Adipose tissue (tissue), 3 donors: Measurements from ENCODE around the gene IFITM10. TPM values are rescaled to one million over a fixed set of nuclear protein-coding genes. Genes with fewer than 3 reads are reported as not detected.

Source experiments
- H3K27ac ChIP-seq: one replicate; pipeline ENCODE4 v1.5.1; 2013; ENCODE audit warnings: low read depth, low read length
- WGBS, 3 donors: extraction: QIAGEN DNeasy Blood & Tissue Kit; methylation state at CpG; one replicate each; pipeline ENCODE4 v1.1.7; 2013; 5-methylcytosine and 5-hydroxymethylcytosine counted together
- polyA plus RNA-seq, 3 donors: library from polyadenylated mRNA; stranded (reverse); fragments of 200-250 nt; gene quantifications; one replicate each; pipeline ENCODE4 v1.2.3, GENCODE V29; 2013
- donor health status: healthy with polysubstance abuse.
- donor health status: Bipolar disorder and iron deficiency.
- donor health status: healthy.

IFITM10 gene
- polyA plus RNA-seq, result 1 to 10 TPM in 1 of 3 donors, under 1 TPM in 1, not detected in 1; 0.16 to 1.3 TPM

DNA sequence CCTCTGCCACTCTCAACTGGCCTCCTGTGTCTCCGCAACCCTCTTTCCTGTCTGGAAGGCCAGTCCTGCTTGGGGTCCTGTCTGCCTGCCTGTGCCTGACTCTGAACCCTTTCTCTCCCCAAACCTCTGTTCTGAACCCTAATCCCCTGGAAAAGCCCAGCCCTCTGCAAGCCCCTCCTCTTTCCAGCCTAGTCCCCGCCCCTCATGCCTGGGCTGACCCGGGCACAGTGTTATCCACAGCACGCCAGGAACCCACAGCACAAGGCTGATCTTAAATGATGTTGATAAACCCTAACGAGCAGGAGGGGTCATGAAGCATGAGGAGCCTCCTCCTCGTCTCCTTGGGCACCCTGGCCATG is at the start of gene IFITM10:
TSS of gene IFITM10 (minus strand) at position 115 of the 359 bp plus-strand sequence. CDS start 153 bp downstream, outside the sequence.
- 20 to 36% (median 31%) methylated on average over 6 of the region's 6 CpGs for WGBS, 3 donors
- no peak within 1 kb of the TSS for H3K27ac ChIP-seq

DNA sequence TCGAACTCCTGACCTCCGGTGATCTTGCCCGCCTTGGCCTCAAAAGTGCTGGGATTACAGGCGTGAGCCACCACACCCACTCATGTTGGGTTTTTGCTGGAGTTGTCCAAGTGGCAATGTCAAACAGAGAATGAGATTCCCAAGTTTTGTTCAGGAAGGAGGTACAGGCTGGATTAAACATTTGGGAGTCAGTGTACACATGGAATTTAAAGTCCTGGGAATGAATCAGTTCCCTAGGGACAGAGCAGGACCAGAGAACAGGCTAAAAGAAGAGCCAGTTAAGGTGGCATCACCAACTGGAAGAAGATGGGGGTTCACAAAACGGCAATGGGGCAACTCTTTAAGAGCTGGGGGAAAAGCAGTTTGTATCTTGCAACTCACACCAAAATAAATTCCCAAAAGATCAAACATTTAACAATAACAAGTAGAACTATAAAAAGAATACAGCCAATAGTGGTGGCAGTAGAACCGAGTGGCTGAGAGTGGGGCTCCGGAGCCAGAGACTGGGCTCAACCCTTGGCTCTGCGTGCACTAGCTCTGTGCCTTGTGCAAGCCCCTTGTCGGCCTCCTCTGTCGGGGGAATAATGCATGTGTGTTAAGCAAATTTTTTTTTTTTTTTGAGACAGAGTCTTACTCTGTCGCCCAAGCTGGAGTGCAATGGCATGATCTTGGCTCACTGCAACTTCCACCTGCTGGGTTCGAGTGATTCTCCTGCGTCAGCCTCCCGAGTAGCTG is 47.2 kb upstream of the IFITM10 start:
- 88 to 90% (median 89%) methylated on average over 14 of the region's 14 CpGs for WGBS, 3 donors
- no peak overlapping the region for H3K27ac ChIP-seq

DNA sequence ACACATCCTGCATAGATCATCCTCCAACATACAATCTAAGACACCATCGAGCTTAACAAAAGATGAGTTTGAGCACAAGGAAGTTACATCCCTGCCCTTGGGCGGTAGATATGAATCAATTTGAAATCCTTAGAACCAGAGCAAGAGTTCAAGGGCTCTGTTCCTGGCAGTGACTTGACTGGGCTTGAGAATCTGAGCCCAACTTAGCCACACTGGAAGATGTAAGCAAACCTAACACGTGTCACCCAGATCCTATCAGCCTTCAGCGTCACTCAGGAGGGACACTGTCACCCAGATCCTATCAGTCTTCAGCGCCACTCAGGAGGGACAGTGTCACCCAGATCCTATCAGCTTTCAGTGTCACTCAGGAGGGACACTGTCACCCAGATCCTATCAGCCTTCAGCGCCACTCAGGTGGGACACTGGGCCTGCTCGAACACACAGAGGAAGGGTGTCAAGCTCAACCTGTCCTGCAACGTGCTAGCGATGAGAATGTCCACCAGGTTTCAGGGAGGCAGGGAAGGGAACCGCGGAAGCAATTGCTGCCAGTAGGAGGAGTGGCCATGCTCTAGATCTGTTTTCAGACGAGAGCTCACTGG is 46.1 kb upstream of the IFITM10 start:
- WGBS, 3 donors, result 70 to 80% (median 79%) methylated on average over 12 of the region's 12 CpGs
- no peak overlapping the region for H3K27ac ChIP-seq

DNA sequence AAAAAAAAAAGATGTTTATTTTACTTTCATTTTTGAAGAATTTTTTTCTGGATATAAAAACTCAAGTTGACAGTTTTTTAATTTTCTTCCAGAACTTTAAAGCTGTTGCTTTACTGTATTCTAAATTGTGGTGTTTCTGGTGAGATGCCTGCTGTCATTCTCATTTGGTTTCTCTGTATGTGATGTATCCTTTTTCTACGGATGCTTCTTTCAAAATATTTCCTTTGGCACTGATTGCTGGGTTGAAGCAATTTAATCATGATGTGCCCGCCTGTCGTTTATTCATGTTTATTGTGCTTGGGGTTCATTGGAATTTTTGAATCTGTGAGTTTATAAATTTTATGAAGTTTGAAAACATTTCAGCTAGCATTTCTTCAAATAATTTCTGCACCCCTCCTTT is 42.7 kb upstream of the IFITM10 start:
- 48 to 69% (median 59%) methylated on average over 3 of the region's 3 CpGs for WGBS, 3 donors
- no peak overlapping the region for H3K27ac ChIP-seq

DNA sequence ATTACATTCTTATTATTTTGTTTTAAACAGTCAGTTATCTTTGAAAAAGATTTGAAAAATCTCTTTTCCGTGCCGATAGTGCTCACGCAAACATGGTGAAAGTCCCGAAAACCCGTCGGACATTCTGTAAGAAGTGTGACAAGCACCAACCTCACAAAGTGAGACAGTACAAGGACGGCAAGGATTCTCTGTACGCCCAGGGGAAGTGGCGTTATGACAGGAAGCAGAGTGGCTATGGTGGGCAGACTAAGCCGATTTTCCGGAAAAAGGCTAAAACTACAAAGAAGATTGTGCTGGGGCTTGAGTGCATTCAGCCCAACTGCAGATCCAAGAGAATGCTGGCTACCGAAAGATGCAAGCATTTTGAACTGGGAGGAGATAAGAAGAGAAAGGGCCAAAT is 42.1 kb upstream of the IFITM10 start:
- 53 to 81% (median 55%) methylated on average over 12 of the region's 12 CpGs for WGBS, 3 donors

DNA sequence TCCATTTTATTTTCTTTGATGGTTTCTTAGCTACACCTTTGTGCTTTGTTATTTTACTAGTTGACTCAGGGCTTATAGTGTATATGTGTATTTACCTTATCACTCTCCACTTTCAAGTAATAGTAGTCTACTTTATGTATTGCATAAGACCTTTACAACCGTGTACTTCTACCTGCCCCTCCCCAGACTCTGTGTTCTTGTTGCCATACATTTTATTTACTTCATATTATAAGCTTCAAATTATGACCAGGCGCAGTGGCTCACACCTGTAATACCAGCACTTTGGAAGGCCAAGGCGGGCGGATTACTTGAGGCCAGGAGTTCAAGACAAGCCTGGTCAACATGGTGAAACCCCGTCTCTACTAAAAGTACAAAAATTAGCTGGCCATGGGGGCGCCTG is 41.5 kb upstream of the IFITM10 start:
- no peak overlapping the region for H3K27ac ChIP-seq
- 85 to 86% (median 85%) methylated on average over 6 of the region's 6 CpGs for WGBS, 3 donors

More for the DNA sequence above, 42.1 kb upstream of the IFITM10 start:
- H3K27ac ChIP-seq, result no peak overlapping the region

DNA sequence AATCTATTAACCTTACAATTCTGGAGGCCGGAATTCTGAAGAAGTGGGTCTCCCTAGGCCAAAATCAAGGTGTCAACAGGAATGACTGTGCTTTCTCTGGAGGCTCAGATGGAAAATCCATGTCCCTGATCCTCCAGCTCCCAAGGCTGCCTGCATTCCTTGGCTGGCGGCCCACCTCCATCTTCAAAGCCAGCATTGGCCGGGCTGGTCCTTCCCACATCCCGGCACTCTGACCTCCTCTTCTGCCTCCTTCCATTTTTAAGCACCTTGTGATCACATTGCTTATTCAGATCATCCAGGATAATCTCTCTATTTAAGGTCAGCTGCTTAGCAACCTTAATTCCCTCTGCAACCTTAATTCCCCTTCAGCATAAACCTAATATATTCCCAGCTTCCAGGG is 36.1 kb upstream of the IFITM10 start:
- WGBS, 3 donors, result 91 to 95% (median 93%) methylated on average over 4 of the region's 4 CpGs
- H3K27ac ChIP-seq, result no peak overlapping the region

DNA sequence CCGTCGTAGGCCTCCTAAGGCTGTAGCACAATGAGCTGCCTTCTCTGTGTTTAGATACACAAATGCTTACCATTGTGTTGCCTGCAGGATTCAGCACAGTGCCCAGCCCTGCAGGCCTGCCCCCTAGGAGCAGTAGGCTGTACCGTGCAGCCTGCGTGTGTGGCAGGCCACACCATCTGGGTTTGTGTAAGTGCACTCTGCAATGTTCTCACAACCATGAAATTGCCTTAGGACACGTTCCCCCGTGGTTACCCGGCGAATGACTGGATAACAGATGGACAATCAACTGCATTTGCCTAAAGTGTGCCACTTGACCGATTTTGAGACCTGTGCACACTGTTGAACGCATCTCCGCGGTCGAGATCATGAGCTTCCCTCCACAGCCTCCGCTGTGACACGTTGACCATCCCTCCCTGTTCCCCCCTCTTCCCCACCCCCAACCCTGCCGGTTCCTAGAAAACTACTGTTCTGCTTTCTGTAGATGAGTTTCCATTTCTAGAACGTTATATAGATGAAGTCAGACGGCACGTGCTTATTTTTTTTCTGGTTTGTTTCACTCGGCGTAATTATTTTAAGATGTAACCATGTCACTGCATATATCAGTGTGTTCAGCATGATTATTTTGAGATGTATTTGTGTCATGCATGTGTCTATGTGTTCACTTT is 35.5 kb upstream of the IFITM10 start:
- H3K27ac ChIP-seq, result no peak overlapping the region
- WGBS, 3 donors, result 72 to 84% (median 77%) methylated on average over 21 of the region's 21 CpGs

DNA sequence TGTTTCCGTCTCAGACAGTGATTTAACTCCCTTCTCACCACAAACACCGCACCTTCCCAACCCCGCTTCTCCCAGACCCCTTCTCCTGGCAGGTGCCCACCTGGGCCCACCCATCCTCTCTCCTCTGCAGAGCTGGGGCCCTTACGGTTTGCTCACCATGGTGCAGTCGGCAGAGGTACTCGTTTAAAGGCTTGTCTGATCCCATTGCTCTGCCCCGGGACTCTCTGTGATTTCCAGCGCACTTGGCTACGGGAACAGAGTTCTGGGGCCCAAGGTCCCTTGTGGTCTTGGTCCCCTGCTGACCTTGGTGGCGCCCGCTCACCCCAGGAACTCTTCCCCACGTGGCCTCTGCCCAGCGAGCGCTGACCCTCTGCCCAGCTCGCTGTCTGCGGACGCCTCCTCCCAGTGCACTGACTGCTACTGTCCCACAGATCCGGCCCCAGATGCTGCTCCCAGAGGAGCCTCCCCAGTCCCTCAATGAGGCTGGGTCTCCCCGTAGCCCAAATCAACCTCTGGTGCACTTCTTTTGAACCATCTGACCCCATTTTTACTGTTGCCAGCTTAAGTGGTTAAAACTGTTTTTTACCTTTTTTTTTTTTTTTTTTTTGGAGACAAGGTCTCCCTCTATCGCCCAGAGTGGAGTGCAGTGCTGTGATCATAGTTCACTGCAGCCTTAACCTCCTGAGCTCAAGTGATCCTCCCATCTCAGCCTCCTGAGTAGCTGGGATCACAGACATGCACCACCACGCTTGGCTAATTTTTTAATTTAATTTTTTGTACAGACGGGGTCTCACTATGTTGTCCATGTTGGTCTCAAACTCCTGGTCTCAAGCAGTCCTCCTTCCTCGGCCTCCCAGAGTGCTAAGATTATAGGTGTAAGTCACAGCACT is 34.6 kb upstream of the IFITM10 start:
- 83 to 85% (median 84%) methylated on average over 23 of the region's 23 CpGs for WGBS, 3 donors

DNA sequence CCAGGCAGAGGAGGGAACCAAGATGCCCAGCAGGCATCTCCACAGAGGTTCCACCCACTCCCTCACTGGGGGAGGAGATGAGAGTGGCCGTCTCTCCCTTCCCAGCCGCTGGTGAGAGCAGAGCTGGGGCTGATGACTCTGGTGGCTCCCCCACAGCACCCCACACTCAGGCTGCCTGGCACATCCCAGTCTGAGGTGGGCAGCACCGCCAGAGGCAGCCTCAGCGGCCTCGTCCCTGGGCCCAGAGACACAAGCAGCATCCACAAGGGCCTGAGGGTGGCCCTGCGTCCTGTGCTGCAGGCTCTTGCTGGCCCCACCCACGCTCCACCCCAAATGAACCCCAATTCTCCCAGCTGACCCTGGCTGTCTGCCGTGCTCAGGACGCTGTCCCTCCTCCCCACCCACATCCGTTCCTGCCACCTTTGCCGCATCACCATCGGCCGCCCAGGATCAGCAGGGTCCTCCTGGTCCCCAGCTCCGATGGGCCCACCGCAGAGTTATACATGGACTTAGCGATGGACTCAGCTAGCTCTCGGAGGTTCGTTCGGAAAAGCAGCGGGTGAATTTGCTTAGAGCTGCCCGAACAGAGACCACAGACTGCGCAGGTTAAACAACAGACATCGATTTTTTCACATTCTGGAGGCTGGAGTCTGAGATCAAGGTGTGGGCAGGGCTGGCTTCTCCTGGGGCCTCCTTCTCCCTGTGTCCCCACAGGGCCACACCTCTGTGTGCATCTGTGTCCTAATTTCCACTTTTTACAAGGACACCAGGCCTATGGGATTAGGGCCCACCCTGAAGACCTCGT is 33.5 kb upstream of the IFITM10 start:
- H3K27ac ChIP-seq, result no peak overlapping the region
- 73 to 87% (median 85%) methylated on average over 23 to 24 of the region's 24 CpGs for WGBS, 3 donors

More for the DNA sequence above, 34.6 kb upstream of the IFITM10 start:
- no peak overlapping the region for H3K27ac ChIP-seq

DNA sequence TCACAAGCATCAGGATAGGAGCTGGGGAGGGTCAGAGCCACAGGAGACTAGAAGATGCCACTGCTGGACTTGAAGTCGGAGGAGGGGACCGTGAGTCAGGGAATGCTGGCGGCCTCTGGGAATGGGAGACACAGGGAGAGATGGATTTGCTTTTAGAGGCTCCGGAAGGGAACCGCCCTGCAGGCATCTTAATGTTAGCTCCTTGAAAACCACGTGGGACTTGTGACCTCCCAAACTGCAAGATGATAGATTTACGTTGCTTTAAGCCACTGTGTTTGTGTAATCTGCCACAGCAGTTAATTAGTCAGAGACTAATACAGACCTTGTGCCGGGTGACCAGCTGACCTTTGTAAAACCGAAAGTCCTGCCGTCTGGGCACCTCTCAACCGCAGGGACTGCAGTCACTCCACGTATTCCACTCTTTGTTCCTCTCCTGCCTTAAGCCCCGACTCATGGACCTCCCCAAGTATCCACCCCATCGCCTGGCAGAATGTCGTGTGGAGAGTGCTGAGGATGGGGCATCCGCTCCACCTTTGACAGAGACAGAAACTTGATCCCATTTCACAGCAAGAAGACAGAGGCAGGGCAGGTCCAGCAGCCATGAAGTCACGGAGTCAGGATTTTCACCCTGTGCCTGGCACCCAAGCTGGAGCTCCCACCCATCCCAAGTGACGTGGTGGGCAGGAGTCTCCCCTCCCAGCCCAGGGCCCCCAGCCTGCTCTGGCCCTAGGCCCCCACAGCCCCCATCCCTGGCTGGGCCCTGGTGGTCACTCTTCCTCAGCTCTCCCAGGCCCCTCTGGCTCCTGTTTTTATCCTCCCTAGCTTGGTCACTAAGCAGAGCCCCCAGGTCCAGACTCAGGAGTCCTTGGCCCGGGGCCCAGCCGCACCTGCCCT is 32.7 kb upstream of the IFITM10 start:
- 61 to 75% (median 65%) methylated on average over 20 of the region's 20 CpGs for WGBS, 3 donors
- H3K27ac ChIP-seq, result no peak overlapping the region

DNA sequence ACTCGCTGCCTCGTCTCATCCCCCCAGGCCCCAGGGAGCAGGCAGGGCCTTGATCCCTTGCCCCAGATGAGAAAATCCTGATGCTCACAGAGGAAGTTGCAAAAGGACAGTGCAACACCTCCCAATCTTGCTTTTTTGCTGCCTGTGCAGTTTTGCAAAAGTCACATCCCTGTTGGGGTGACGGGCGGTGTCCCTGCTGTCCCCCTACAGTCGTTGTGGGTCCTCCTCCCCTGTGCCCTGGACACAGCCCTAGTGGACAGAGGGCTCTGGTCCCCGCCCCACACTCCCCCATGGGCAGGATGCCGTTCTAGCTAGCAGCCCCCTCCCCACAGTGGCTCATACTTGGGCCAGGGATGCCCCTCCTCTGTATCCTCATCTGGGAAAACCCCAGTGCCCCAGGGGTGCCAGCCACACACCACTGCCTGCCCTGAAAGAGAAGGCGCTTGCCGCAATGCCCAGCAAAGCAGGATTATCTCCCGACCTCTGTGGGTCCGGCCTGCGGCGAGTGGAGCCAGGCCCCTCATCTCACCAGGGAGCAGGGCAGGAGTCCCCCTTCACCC is 31.7 kb upstream of the IFITM10 start:
- 57 to 80% (median 69%) methylated on average over 13 of the region's 13 CpGs for WGBS, 3 donors
- H3K27ac ChIP-seq, result no peak overlapping the region

DNA sequence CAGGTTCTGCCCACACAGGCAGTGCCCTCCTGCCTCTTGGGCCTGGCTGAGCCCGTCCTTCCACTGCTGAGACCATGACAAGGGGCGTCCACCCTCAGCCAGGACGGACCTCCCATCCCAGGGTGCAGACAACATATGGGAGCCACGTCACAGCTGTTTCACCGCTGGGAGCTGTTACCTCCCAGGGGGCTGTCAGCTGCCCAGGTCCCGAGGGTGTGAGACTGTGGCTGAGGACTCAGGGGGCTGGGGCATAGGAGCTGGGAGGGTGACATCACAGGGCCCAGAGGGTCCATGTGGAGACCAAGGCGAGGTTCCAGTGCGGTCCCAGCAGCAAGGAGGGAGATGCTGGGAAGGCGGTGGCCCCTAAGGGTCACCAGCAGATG is 31.2 kb upstream of the IFITM10 start:
- no peak overlapping the region for H3K27ac ChIP-seq
- WGBS, 3 donors, result 67 to 88% (median 74%) methylated on average over 9 of the region's 9 CpGs

DNA sequence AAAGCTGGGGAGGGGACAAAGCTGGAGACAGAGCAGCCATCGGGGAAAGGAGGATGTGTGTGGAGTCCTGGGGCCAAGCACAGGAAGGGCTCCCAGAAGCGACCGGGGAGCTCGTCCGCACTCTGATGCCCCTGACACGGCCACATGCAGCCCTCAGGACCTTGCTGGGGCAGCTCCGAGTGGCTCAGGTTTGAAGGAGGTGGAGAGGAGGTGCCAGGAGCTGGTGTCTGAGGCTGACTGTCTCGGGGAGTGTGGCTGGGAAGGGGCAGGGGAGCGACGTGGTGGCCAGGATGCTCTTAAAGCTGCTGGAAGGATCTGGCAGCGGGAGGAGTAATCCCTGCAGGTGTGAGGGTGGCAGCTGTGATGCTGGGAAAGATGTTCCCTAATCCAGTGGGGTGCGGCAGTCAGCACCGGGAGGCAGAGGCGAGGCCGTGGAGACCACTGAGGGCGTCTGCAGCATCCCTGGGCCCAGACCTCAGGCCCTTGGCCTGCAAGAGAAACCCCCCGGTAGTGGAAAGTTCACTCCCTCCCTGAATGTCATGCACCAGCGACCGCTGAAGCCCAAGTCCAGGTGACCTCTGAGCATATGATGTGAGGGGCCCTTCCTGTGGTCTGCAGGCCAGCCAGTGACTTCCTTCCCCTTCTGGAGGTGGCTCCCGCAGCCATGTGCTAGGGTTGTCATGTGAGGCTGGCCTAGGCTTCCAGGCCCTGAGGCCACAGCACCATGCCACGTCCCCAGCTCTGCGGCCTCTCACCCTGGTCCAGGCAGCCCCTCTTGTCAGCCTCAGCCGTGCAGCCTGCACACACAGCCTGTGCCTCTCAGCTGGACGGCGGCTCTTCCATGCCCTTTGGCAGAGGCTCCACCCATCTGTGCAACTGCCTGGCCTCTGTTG is 30.6 kb upstream of the IFITM10 start:
- no peak overlapping the region for H3K27ac ChIP-seq
- 45 to 74% (median 49%) methylated on average over 25 of the region's 25 CpGs for WGBS, 3 donors

DNA sequence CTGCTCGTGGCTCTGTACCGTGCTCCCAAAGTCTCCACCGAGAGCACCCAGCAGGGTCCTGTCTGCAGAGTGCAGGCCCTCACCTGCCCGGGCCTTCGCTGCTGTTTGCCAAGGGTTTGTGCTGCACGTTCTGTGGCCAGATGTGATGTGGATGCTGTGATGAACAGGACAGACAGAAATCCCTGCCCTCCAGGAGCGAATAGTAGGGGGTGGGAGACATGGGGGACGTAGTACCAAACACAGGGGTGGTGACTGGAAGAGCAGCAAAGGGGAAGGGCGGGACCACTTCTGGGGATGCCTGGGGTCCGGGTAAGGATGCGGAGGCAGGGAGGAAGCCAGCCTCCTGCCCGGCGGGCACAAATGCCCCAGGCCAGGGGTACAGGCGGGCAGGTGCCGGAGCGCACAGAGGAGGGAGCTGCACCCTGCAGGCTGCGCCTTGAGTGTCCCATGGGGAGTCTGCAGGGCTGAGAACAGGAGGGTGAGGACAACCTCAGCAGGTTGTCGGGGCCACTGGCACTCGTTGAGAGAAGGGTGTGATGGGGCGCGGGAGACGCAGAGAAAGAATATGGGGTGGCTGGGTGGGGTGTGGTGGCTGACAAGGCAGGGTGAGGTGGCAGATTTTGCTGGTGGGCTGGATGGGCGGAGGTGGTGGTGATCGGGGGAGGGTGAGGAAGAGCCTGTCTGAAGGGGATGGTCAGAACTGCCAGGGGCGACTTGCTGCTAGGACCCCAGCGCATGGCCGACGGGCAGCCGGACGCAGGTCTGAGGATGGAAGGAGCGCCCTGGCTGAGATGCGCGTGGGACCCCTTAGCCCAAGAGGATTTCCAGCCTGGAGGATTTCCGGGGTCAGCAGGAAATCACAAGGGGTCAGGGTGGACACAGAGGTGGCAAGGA is 29.7 kb upstream of the IFITM10 start:
- WGBS, 3 donors, result 83 to 87% (median 83%) methylated on average over 34 of the region's 34 CpGs
- H3K27ac ChIP-seq, result no peak overlapping the region
